GM21447 (cell line): ENCODE data around the gene ST7.
A peak's percentile ranks its signal among the peaks of the same experiment; 100 is the strongest.
"Not testable (repeated sequence)": the region's sequence is repeated elsewhere in the genome, so short reads cannot be mapped to it uniquely, and the experiment has no call there.

Source experiments
- ATAC-seq: cut with Tn5 transposase; IDR thresholded peaks from one replicate; pipeline ENCODE4 v1.9.1; 2021; ENCODE audit not compliant: unreplicated experiment

The ST7 gene

DNA sequence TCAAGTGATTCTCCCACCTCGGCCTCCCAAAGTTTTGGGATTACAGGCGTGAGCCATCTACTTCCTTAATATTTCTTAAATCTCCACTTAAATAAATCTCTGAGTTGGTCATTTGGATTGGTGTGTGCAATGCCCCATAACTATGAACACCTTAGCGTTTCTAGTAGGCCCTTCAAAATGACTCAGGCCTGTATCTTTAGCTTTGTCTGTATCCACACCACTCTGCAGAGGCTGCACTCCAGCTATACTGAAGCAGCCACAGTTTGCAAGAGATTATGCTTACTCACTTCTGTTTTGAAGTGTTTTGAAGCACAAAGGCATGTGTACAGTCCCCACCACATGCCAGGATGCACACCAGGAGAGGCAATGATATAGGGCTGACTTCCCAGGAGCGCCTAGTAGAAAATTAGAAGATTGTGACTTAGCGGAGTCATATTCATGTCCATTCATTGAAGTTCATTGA, 2.4 kb upstream of the ST7 start:
- ATAC-seq: no peak

- ATAC-seq: no peak
These were observed 1.7 kb upstream of the ST7 start for GRCh38 chr7:116951366-116952292.

GRCh38 chr7:116952635-116953371, 498 bp upstream of the ST7 start:
- no peak for ATAC-seq

- ATAC-seq: peak; percentile 11
These were observed 871 bp downstream of the ST7 start for GRCh38 chr7:116953906-116954838.

DNA sequence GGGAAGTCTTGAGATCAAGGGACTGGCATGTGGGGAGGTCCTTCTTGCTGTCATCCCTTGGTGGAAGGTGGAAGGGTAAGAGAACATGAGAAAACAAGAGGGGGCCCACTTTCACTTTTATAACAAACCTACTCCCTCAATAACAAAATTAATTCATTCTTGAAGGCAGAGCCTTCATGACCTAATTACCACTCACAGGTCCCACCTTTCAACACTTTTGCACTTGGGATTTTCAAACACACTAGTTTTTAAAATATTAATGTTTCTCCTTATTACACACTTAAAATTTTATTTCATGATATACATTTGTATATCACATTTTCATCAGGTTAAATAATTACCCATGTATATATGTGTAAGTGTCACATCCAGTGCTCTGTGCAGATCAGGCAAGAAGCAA, 2.0 kb downstream of the ST7 start:
- ATAC-seq: no peak

- ATAC-seq: peak; percentile 76
These were observed 2.6 kb downstream of the ST7 start for GRCh38 chr7:116955801-116956476.

DNA sequence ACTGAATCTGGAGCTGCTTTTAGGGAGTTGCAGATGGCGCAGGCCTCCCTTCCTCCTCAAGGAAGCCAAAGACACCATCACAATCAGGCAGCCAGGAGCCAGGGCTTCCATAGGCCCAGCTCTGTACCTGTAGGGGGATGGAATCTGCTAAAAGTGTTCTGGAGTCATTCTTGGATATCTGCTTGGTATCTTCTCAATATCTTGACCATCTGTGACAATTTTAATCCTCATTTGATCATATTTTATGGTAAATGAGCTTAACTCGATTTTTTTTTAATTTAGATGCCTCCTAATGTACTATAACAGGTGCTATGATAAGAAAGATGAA, 3.1 kb downstream of the ST7 start:
- ATAC-seq: no peak

DNA sequence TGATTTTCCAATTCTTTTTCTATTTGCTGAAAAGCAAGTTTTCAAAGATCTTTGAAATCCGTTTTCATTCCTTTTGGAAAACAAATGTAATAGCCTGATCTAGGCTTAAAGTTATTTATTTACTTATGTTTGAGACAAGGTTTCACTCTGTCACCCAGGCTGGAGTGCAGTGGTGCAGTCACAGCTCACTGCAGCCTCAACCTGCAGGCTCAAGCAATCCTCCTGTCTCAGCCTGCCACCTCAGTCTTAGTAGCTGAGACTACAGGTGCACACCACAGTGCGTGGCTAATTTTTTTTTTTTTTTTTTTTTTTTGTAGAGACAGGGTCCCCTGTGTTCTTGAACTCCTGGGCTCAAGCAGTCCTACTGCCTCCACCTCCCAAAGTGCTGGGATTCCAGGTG, 4.6 kb downstream of the ST7 start:
- peak; percentile 37 for ATAC-seq

DNA sequence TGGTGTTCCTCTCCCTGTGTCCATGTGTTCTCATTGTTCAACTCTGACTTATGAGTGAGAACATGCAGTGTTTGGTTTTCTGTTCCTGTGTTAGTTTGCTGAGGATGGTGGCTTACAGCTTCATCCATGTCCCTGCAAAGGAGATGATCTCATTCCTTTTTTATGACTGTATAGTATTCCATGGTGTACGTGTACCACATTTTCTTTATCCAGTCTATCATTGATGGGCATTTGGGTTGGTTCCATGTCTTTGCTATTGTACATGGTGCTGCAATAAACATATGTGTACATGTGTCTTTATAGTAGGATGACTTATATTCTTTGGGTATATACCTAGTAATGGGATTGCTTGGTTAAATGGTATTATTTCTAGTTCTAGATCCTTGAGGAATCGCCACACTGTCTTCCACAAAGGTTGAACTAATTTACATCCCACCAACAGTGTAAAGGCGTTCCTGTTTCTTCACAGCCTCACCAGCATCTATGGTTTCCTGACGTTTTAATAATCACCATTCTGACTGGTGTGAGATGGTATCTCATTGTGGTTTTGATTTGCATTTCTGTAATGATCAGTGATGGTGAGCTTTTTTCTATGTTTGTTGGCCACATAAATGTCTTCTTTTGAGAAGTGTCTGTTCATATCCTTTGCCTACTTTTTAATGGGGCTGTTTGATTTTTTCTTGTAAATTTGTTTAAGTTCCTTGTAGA, 8.8 kb downstream of the ST7 start:
- ATAC-seq: not testable (repeated sequence)

DNA sequence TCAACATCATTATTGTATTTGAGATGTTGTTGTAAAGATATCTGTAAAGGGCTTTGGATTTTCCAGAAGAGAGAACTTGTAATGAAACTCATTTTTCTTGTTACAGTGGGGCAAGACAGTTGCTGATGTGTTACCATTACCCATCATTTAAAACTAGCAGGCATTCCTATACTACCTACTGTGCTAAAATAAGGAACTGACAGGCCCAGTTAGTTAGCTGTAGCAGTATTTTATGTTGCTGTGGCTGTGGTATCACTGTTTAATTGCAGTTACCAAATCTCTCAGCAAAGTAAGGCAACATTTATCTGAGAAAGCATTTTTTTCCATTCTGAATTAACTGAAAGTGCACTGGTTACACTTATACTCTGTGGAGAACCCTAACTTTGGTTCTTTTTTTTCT, 9.9 kb downstream of the ST7 start:
- ATAC-seq: no peak

- no peak for ATAC-seq
These were observed 13.3 kb downstream of the ST7 start for GRCh38 chr7:116966601-116967000.

- ATAC-seq: no peak
These were observed 14.1 kb downstream of the ST7 start for GRCh38 chr7:116967254-116967922.

- no peak for ATAC-seq
These were observed 14.7 kb downstream of the ST7 start for GRCh38 chr7:116967983-116968382.

DNA sequence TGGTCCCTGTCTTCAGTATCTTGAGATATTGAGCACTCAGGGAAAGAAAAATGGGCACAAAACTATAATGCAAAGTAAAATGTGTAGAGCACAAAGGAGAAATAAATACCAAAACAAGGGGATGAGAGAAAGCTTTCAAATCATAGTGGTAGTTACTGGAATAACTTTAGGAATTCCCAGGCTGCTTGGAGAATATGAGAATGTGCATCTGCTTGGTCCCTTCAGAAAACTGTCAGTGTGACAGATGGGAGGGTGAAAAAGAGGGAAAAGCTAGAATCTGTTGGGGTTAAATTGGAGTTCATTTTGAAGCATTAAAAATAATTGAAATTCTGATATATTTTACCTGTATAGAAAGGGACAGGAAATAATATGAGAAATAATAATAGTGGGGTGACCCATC, 15.3 kb downstream of the ST7 start:
- no peak for ATAC-seq

DNA sequence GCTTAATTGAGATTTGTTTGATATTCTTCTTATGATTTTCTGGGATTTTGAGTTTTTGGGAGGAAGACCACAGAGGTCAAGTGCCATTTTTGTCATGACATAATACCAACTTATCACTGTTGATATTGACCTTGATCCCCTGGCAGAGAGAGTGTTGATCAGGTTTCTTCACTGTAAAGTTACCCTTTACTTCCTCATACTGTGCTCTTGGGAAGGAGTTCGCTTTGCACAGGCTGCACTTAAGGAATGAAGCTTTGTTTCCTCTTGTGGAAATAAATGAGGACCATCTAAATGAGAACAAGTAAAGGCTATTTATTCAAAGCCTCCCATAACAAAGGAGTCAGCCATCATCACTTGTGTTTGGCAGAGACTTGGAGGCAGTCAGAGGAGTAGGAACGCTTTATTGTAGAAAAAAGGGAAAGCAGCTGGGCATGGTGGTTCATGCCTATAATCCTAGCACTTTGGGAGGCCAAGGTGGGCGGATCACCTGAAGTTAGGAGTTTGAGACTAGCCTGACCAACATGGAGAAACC, 16.1 kb downstream of the ST7 start:
- no peak for ATAC-seq

- ATAC-seq: peak; percentile 68
These were observed 17.1 kb downstream of the ST7 start for GRCh38 chr7:116970238-116970910.

DNA sequence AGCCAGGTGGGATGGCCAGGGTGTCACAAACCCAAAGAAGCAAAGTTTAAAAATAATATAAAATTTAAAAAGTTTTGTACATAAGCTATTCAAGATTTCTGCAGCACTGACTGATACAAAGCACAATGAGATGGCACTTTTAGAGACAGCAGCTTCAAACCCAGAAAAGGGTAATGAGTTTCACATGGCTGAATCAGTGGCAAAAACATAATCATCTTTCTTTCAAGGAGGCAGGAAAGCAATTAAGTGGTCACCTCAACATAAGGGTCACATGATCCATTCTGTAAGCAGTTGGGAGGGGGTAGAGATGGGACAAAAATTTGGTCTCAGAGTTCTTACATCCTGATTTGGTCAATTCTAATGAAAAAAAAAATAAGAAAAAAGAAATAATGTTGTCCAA, 17.9 kb downstream of the ST7 start:
- ATAC-seq: not testable (repeated sequence)

GRCh38 chr7:116971869-116972268, 18.6 kb downstream of the ST7 start:
- no peak for ATAC-seq

DNA sequence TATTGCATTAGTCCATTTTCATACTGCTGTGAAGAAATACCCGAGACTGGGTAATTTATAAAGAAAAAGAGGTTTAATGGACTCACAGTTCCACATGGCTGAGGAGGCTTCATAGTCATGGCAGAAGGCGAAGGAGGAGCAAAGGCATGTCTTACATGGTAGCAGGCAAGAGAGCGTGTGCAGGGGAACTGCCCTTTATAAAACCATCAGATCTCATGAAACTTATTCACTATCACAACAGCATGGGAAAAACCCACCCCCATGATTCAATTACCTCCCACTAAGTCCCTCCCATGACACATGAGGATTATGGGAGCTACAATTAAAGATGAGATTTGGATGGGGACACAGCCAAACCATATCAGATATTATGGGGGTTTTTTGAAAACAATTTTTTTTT, 21.7 kb downstream of the ST7 start:
- ATAC-seq: not testable (repeated sequence)
